Measurements from ENCODE around the gene VWA2. TPM values are rescaled to one million over a fixed set of nuclear protein-coding genes. Genes with fewer than 3 reads are reported as not detected.

Gene VWA2
- polyA plus RNA-seq, 3 donors, result not detected

- intact Hi-C loops (cut with micrococcal nuclease), result no loop called here
- no CpG with 5 or more reads among the region's 3 CpGs for WGBS (ENCODE audit: insufficient coverage)
- Mint-ChIP-seq H3K36me3 (no peaks in the 10 kb centered on the region), H3K4me3 (no peak overlapping the region), H3K9me3 (peaks cover 0 to 2% (median 0%) of the 10 kb centered on the region in 7 donors), H3K27me3 (ENCODE audit: low read depth in 3 of 3) (peaks cover 3 to 11% (median 6%) of the 10 kb centered on the region in 3 donors), H3K27ac (no peak overlapping the region), H3K4me1 (no peaks in the 10 kb centered on the region)
- Histone ChIP-seq H3K4me1 (ENCODE audit: control insufficient read depth in 1 of 2, insufficient read depth in 2 of 2, low read length in 2 of 2) (no peaks in the 10 kb centered on the region), H3K9me3 (replicated peaks in 1 of 2; ENCODE audit: control insufficient read depth in 1 of 2, insufficient read depth in 1 of 2, low read length in 2 of 2) (no peaks in the 10 kb centered on the region), H4K20me1 (ENCODE audit: insufficient read depth, low read length) (no peaks in the 10 kb centered on the region), H3K36me3 (replicated peaks in 1 of 2; ENCODE audit: control insufficient read depth in 1 of 2, insufficient read depth in 2 of 2, low read length in 2 of 2) (no peaks in the 10 kb centered on the region), H3K4me2 (replicated peaks; ENCODE audit: extremely low read depth, low read length, poor library complexity, severe bottlenecking) (no peak overlapping the region), H3K79me2 (ENCODE audit: insufficient read depth, low read length) (no peaks in the 10 kb centered on the region), H3K9ac (ENCODE audit: insufficient read depth, low read length, poor library complexity, severe bottlenecking) (no peak overlapping the region), H3K27ac (ENCODE audit: low read depth in 1 of 2, low read length in 2 of 2) (no peak overlapping the region), H3K27me3 (ENCODE audit: control insufficient read depth in 2 of 2, insufficient read depth in 2 of 2, low read length in 2 of 2) (no peaks in the 10 kb centered on the region), H3K4me3 (replicated peaks in 1 of 3; ENCODE audit: low read depth in 2 of 3, low read length in 3 of 3) (no peak overlapping the region), H2AFZ (ENCODE audit: insufficient read depth, low read depth, low read length, poor library complexity, severe bottlenecking) (no peak overlapping the region)
- TF ChIP-seq CTCF (IDR thresholded peaks at IDR 0.05), result no peak
- no peak for DNase-seq
Observed at GRCh38 chr10:114271075-114271778, 32.2 kb downstream of the VWA2 start.

GRCh38 chr10:114271779-114272167 is 32.7 kb downstream of the VWA2 start:
- Histone ChIP-seq H3K27ac (ENCODE audit: low read depth in 1 of 2, low read length in 2 of 2) (no peak overlapping the region), H3K27me3 (ENCODE audit: control insufficient read depth in 2 of 2, insufficient read depth in 2 of 2, low read length in 2 of 2) (no peaks in the 10 kb centered on the region), H3K4me3 (replicated peaks in 1 of 3; ENCODE audit: low read depth in 2 of 3, low read length in 3 of 3) (no peak overlapping the region), H3K4me1 (ENCODE audit: control insufficient read depth in 1 of 2, insufficient read depth in 2 of 2, low read length in 2 of 2) (no peaks in the 10 kb centered on the region), H3K4me2 (replicated peaks; ENCODE audit: extremely low read depth, low read length, poor library complexity, severe bottlenecking) (no peak overlapping the region), H3K9me3 (replicated peaks in 1 of 2; ENCODE audit: control insufficient read depth in 1 of 2, insufficient read depth in 1 of 2, low read length in 2 of 2) (no peaks in the 10 kb centered on the region), H2AFZ (ENCODE audit: insufficient read depth, low read depth, low read length, poor library complexity, severe bottlenecking) (no peak overlapping the region), H3K79me2 (ENCODE audit: insufficient read depth, low read length) (no peaks in the 10 kb centered on the region), H3K36me3 (replicated peaks in 1 of 2; ENCODE audit: control insufficient read depth in 1 of 2, insufficient read depth in 2 of 2, low read length in 2 of 2) (no peaks in the 10 kb centered on the region), H4K20me1 (ENCODE audit: insufficient read depth, low read length) (no peaks in the 10 kb centered on the region), H3K9ac (ENCODE audit: insufficient read depth, low read length, poor library complexity, severe bottlenecking) (no peak overlapping the region)
- Mint-ChIP-seq H3K36me3 (no peaks in the 10 kb centered on the region), H3K9me3 (peaks cover 0 to 2% (median 0%) of the 10 kb centered on the region in 7 donors), H3K4me1 (no peaks in the 10 kb centered on the region), H3K27me3 (ENCODE audit: low read depth in 3 of 3) (peaks cover 3 to 11% (median 6%) of the 10 kb centered on the region in 3 donors), H3K4me3 (no peak overlapping the region), H3K27ac (no peak overlapping the region)
- intact Hi-C loops (cut with micrococcal nuclease), result no loop called here
- WGBS (ENCODE audit: insufficient coverage), result 94% methylated on average over 2 of the region's 4 CpGs
- TF ChIP-seq CTCF (IDR thresholded peaks at IDR 0.05), result no peak
- no peak for DNase-seq

All from CD14-positive monocyte (primary cell).